AG04449 (cell line): Measurements from ENCODE around the gene RYR1.

Source experiments
- CTCF ChIA-PET: fragments of 350-600 bp; formaldehyde crosslinking; extraction: SDS; loops from one replicate; lab custom pipeline; 2021; ENCODE audit warnings: antibody characterized with exemption; lab: Yijun Ruan, JAX
- POLR2A ChIA-PET: fragments of 400-600, 350-600 bp; formaldehyde crosslinking; extraction: SDS; loops from one replicate; lab custom pipeline; 2020; ENCODE audit warnings: antibody characterized with exemption, inconsistent platforms; lab: Yijun Ruan, JAX
- DNase-seq: peaks from one replicate; pipeline ENCODE4 v3.0.0-alpha.2; 2010; ENCODE audit warnings: low read depth, low spot score
- H3K4me3 ChIP-seq: 2 replicates; pipeline ENCODE4 v1.5.1; 2011; ENCODE audit warnings: low read depth, mild to moderate bottlenecking, control low read depth, low read length
- CTCF ChIP-seq: IDR thresholded peaks from one replicate; pipeline ENCODE4 v1.5.1; 2011; ENCODE audit warnings: mild to moderate bottlenecking, moderate library complexity, low read length, control low read depth, inconsistent platforms; ENCODE audit not compliant: insufficient read depth; ENCODE audit errors: missing control alignments

RYR1 gene

GRCh38 chr19:38478273-38478971, 44.9 kb downstream of the RYR1 start:
- no peak overlapping the region for H3K4me3 ChIP-seq
- no peak for DNase-seq
- CTCF ChIA-PET: no interaction called here
- POLR2A ChIA-PET: no interaction called here
- TF ChIP-seq CTCF: no peak

GRCh38 chr19:38482496-38482895, 49.0 kb downstream of the RYR1 start:
- DNase-seq: no peak
- TF ChIP-seq CTCF: no peak
- no peak overlapping the region for H3K4me3 ChIP-seq
- CTCF ChIA-PET: no interaction called here
- POLR2A ChIA-PET: no interaction called here

GRCh38 chr19:38483016-38483630, 49.6 kb downstream of the RYR1 start:
- no peak for TF ChIP-seq CTCF
- no peak overlapping the region for H3K4me3 ChIP-seq
- ChIA-PET CTCF (no interaction called here), POLR2A (no interaction called here)
- DNase-seq: no peak

- ChIA-PET CTCF (no interaction called here), POLR2A (no interaction called here)
- DNase-seq: no peak
- H3K4me3 ChIP-seq: no peak overlapping the region
- no peak for TF ChIP-seq CTCF
Measured at GRCh38 chr19:38484747-38485146, 51.3 kb downstream of the RYR1 start.

- CTCF ChIA-PET: no interaction called here
- no peak overlapping the region for H3K4me3 ChIP-seq
- POLR2A ChIA-PET: no interaction called here
- TF ChIP-seq CTCF: no peak
- no peak for DNase-seq
Measured at GRCh38 chr19:38485541-38486285, 52.2 kb downstream of the RYR1 start.

- TF ChIP-seq CTCF: no peak
- POLR2A ChIA-PET: no interaction called here
- CTCF ChIA-PET: no interaction called here
- DNase-seq: no peak
- no peak overlapping the region for H3K4me3 ChIP-seq
Measured at GRCh38 chr19:38486731-38487336, 53.3 kb downstream of the RYR1 start.
